Pulmonary artery endothelial cell (primary cell): ENCODE results near the gene FKTN. TPM values are rescaled to one million over a fixed set of nuclear protein-coding genes. Genes with fewer than 3 reads are reported as not detected.

Experiments used
- DNase-seq: peaks from one replicate; pipeline ENCODE4 v3.0.0-alpha.2; 2011; ENCODE audit warnings: low read depth, low spot score
- total RNA-seq: library from RNA; depleted of rRNA; stranded (reverse); fragments of >200 nt; gene quantifications from 2 replicates; pipeline ENCODE4 v1.2.3, GENCODE V29; 2014

Gene FKTN
- total RNA-seq, 1 donor from 2014 or later, result 15.8 TPM

DNA sequence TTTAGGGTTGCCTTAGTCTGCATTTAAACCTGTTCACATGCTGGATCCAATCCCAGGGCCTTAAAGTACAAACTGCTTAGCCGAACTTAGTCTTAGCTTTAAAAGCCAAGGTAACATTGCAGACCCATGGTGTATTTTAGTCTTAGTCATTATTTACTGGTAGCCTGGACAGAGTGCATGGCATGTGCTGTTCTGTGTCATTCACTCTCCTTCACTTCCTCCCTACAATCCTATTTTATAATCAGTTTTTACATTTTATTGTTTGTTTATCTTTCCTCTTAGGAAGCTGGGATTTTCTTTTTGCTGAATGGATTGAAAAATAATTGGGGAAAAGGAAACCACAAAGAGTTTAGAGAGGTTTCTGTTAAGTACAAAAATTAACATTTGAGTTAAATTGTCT, 74.9 kb downstream of the FKTN start:
- DNase-seq, result no peak

DNA sequence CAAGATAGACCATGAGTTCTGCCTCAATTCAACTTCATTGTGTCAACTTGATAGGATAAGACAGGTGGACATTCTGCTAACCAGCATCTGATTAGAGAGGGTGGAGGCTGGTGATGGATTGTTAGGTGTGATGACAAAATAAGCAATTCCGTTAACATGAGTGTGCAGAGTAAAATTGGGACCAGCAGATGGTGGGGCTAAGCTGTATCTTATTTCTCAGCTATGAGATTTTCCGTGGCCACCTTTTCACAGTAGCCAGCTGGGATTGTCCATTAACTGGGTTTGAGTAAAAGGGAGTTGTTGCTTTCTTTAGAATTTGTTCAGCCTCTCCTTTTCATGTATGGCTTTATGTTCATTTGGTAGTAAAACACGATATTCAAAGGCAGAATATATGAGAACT, 75.5 kb downstream of the FKTN start:
- DNase-seq, result no peak

DNA sequence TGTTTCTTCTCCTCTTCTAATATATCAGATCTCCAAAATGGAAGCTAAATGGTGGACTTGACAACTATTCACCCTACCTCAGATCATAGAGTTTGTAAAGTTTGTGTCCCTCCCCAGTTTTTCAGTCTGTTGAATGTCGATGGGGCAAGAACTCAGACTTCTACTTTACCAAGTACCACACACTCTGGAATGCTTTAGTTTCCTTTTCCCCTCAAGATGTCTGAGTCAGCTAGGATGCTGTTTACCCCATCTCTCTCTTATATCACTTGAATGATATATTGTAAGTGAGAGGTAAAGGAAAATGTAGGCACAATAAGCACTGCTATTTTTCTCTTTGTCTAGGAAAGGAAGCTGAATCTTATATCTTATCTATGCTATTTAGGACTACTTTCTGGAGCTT, 78.4 kb downstream of the FKTN start:
- DNase-seq, result no peak

DNA sequence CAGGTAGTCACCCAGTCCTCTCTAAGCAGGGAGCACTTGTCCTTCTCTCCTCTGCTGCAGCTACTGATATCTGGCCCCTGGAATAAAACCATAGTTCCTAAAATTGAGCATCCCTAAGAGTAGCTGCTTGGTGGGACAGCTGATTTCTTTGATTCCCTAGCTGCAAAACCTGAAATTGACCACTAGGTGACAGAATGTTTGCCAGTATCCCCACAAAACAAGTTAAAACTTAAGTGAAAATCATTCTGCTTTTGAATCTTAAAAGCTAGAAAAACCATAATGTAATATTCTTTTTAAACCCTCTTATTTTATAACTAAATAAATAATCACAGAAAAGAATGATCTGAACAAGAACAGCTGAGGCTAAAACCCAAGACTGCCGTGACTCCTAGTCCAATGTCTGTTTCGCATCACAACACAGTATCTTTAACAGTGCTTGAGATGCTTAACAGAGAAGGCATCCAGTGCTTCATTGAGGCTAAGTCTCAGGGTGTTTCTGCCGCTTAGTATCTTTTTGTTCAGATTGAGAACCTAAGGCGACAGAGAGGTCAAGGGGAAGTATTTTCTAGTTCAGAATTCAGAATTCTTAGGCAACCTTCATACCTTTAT, 80.0 kb downstream of the FKTN start:
- no peak for DNase-seq

DNA sequence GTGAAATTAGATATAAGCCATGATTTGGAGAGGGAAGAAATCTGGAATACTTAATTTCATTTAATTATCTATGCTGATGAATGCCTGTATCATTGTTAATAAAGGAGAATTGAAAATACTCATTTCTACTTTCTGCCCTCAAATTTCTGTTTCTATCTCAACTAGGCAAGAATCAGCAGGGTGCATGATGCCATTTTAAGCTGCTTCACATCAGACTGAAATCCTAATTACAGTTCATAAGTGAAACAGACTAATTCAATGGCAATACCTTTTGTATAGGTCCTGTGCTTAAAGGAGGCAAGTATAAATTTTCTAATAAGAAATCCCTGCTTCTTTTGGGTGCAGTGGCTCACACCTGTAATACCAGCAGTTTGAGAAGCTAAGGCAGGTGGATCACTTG, 82.0 kb downstream of the FKTN start:
- DNase-seq, result no peak

DNA sequence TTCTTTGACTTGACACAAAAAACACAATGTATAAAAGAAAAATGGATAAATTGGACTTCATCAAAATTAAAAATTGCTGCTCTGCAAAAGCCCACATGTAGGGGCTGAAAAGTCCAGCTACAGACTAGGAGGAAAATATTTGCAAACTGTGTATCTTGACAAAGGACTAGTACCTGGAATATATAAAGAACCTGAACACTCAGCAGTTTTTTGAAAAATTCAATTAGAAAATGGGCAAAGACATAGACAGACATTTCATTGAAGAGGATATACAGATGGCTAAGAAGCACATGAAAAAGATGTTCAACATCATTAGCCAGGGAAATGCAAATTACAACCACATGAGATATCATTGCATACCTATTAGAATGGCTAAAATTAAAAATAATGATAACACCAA, 85.9 kb downstream of the FKTN start:
- DNase-seq, result no peak

DNA sequence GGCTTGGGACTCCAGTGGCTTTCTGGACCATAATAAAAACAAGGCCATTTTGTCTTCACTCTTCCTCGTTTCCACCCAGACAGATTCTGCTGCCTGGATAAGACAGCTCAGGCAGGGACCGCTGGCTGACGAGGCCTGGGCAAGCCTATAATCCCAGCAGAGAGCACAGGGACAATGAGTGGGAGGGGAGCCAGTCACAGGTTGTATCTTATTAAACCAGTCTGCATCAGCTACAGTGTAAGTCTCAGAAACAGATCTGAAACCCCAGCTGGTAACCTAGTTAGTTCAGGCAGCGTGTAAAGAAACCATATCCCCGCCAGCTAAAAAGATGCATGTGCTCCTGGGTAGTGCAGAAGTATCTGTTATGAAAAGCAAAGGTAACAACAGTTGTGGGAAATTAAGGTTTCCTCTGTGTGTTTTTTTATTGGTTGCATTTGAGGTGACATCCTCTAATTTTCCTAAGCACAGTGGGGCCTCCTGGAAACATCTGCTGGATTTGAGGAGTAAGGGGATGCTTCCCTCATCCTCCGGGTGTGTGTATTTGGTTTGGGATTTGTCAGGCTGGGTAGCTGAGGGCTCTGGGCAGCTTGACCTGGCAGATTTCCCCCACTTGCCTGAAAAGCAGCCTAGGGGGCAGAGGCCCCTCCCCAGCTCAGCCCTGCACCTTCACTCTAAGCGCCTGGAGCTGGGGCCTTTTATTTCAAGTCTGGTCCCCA, 89.1 kb downstream of the FKTN start:
- no peak for DNase-seq

DNA sequence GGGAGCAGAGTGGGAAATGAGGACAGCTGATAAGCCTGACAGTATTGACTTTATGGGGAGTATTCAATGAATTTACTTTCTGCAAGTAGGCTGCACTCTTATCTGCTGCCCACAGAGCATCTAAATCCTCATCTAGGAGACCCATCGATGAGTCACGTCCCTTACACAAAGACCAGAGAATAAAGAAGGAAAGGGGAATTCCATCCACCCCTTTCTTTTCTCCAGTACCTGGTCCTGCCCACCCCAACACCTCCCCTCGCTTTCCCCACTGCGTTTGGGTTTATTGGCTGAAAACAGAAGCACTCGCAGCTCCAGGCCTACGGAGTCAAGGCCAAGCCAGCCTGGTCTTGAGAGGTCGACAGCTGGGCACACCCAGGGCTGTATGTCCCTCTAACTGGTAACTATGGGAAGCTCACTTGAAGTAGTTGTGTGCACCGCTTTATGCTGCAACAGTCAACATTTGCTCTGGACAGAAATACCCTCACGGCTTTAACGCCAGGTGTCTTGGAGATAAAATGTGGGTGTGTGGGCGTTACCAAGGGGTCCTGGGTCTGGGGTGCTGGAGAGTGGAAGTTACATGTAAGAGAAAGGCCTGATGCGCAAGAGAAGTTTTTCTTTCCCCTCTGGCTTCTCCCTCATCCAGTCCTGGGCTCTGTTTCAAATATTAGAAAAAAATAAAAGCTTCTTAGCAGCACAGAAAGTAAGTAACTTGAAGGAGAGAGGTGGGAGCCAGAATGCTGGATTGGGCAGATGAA, 89.8 kb downstream of the FKTN start:
- DNase-seq, result no peak

DNA sequence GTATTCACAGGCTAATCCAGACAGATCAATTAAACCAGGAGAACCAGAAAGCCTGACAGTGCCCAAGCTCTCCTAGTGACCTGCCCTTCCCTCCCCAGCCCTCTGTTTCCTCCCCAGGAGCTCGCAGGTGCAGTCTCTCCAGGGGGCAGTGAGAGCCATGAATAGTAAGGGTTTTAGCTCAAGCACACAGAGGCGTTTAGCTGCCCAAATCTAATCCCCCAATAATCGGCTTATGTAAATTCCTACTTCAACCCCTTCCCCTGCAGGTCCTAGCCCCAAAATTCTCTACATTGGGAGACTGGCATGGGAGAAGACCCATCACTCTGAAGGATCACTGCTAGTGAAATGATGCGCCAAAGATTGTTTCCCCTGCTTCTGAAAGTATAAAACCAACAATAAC, 93.9 kb downstream of the FKTN start:
- DNase-seq, result no peak

DNA sequence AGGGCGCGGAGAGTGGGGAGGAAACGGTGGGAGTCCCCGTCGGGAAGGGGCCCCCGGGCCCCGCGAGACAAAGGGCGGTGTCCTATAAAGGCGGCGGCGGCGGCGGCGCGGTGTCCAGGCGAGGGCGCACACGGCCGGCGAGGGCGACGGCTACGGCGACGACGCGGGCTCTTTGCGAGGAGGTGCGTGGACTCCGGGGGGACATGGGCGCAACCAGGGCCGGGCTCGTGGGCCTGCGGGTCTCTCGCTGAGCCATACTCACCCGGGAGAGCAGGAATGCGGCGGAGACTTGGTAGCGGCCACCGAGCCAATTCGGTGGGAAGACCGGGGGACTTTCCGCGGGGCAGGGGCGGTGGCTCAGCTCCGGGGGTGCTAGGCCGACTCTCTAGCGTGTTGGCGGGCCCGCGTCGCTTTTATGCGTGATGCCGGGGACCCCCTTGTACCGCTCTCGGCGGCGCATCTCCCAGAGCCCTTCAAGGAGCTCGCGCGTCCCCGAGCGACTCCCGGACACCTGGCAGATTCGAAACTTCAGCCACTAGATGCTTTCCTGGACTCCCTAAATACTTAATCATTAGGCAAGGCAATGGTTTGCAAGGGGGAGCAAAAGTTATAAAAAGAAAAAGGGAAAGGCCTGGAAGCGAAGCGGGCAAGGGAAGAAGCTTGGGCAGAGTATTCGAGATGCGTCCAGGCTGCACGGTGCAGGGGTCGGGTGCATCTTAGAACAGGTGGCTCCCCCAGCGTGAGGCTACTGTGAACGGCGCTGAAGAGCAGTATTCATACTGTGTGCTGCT, 98.4 kb downstream of the FKTN start:
- no peak for DNase-seq

DNA sequence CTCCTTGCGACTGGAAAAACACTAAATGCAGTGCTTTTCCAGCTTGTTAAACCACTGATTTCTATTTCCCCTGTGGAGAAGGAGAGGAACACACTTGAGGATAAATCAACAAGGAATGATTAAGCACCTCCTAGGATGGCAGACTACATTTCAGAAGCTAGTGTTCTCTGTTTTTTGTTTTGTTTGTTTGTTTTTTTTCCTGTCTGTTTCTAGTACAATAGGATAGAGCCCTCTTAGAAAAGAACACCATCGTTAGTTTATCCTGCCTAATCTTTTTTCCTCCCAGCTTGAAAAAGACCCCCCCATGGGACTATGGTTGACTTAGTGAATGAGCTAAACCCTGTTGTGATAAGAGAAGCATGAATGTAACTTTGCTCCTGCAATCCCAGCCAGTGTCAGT, 100.4 kb downstream of the FKTN start:
- no peak for DNase-seq

DNA sequence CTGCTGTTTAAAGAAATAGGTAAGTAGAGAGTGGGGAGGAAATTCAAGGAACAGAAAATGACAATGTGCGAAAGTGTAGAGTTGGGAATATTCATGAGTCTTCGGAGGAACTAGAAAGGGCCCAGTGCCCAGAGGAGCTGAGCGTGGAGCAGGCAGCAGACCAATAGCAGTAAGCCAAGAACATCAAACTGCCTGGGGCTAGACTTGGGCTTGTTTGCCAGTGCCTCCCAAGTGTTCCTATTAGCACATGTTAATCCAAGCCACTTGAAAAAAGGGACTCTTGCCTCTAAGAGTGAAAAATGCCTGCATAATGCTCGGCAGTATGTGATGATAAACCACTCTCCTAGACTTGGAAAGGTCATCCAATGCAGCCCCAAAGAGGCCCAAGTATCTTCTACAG, 103.1 kb downstream of the FKTN start:
- no peak for DNase-seq

DNA sequence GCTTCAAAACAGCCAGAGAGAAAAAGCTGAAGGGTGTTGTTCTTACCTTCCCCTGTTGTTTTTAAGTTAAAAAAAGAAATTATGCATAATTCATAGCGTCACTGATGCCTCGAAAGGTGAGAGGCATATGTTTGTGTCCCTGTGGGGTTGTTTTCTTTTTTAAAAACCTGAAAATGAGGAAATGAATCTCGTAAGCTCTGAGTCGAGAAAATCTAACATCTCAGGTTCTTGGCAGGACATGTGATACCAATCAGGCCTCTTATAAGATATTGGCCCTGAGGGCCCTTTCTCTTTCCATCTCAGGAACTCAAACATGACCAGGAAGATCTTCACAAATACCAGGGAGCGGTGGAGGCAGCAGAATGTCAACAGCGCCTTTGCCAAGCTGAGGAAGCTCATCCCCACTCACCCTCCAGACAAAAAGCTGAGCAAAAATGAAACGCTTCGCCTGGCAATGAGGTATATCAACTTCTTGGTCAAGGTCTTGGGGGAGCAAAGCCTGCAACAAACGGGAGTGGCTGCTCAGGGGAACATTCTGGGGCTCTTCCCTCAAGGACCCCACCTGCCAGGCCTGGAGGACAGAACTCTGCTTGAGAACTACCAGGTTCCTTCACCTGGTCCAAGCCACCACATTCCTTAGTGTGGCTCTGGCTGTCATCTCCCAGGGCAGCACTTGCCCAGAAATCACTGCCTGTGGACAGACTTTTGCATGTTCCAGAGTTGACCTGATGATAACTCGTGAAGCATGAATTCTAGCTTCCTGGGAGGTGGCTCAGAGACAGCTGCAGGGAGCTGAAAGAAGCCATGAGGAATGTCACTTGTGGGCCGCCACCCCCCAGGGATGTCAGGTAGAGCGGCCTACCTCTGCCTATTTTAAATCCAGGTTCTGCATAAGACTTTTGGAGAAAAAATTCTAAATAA, 104.5 kb downstream of the FKTN start, which contains the start of gene TAL2:
Gene TAL2 (plus strand): TSS at position 274 of the 921 bp plus-strand sequence. CDS start 40 bp downstream, at position 314.
- no peak for DNase-seq

DNA sequence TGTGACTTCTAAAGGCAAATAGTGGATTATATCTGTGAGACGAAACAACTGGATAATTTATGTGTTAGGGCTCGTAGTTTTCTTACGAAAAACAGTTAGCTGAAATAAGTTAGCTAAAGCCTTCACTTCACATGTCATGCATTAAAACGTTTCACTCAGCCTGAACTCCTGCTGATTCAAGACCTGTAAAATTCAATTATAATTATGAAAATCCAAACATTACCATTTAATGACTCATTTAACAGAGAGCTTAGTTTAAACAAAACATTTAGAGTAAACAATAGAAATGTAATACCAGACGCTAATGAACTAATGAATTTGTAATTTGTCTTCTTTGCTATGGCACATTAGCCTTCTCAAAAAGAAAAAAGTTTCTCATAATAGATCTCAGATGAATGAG, 106.0 kb downstream of the FKTN start:
- no peak for DNase-seq

DNA sequence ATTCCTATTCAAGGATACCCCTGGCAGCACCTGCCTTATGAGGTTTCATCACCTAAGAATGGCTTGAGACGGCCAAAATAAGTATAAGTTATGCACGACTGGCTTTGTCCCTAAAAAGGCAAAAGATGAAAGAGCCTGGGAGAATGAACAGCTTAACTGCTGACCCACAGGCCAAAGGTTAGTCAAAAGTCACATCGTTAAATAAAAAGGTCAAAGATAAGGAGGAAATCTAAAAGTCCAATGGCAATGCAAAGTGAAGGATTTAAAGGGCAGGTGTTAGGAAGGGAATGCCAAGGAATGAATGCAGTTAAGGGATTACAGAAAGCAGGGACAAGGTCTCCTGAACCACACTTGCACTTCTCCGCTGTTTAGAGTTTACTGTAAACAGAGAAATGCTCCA, 109.9 kb downstream of the FKTN start:
- no peak for DNase-seq

DNA sequence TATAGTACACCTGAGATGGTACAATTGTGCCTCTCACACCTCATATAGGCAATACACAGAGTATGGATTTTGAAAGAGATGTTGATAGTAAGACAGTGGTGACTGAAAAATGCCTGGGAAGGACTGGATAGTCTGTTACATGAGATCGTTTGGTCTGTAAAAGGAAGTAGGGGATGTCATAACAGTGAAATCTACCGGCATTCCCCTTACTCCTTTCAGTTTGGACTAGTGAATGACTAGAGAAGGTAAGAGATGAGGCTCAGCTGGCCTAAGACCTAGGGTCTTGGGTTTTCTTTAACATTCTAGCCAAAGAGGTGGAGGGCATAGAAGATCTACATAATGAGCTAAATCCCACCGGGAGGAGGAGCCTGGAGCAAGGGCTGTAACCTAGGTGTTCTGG, 112.4 kb downstream of the FKTN start:
- DNase-seq, result no peak

DNA sequence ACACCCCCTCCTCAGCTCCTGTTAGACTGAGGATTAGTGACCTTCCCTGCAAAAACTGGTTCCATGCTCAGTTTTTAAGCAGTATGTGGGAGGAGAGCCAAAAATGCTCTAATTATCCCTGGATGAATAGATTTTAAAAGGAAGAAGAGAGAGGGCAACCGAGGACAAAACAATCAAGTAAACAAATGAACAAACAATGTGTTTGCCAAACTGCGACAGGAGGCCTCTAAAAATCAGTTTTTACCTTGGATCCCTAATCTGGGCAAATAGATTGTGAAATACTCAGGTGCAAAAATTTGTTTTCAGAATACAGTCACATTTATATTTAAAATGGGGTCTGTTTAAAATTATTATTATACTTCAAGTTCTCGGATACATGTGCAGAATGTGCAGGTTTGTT, 112.8 kb downstream of the FKTN start:
- no peak for DNase-seq

DNA sequence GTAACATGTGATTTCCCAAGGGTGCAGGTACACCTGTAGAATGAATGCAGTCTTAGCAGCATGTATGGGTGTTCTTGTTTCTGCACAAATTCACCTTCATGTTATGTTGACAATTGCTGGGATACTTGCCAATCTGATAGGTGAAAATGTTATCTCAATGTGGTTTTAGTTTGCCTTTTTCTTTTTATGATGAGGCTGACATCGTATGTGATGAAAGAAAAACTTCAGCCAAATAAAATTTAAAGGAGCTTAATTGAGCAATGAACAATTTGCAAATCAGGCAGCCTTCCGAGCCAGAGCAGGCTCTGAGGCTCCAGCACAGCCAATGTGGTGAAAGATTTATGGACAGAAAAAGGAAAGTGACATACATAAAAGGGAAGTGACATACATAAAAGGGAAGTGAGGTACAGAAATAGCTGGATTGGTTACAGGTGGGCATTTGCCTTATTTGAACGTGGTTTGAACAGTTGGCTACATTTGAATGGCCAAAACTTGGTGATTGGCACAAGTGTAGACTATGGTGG, 114.8 kb downstream of the FKTN start:
- no peak for DNase-seq

DNA sequence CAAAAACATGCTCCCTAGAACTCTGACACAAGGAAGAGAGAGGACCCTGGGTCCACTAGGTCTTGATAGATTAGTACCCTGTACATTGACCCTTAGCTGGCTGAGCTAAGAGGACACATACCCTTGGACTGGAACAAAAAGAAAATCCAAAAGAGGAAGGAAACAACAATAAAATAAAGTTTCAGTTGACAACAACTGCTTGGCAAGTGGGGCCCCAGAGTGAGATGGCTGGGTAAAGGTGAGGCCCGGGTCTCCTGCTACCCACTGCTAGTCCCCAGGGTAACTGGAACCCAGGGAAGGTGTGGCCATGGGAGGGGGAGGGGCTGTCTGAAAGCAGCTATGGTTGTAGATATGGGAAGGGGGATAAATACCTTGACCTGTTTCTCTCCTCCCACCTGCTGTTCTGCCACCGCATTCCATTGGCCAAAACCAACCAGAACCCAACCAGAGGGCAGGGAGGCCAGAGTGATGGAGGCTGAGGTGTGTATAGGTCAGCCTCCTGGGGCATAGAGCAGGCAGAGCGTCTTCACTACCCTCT, 116.0 kb downstream of the FKTN start:
- no peak for DNase-seq

DNA sequence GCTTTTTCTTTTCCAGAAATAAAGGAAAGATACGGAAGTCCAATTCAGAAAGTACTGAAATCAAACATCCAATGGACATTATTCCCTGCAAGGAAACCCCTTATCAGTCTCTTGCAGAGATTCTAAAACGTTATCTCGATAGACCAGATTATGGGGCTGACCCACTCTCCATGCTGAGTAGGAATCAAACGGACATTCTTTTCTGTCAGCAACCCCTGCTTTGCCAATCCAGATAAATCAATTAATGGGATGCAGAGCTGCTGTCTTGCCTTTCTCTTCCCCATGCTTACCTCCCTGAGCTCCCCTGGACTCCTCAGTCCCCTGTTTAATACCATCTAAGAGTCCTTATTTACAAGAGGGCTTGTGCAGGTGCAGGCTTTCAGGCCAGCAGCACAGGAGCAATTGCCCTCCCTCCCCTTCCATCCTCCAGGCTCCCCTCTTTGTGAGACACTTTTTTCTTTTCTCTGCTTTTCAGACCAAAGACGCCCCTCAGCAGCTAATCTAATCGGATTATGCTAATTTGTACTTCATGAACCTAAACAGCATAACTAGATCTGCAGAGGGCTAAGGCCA, 118.5 kb downstream of the FKTN start:
- no peak for DNase-seq
